GM10266 (cell line): ENCODE results near the gene MAPK1IP1L.
"Not testable (repeated sequence)": the region's sequence is repeated elsewhere in the genome, so short reads cannot be mapped to it uniquely, and the experiment has no call there.

Source experiments
- DNase-seq: peaks from one replicate; pipeline ENCODE4 v3.0.0; 2012; ENCODE audit errors: extremely low spot score
- TF ChIP-seq, protein P1 (sequence below): IDR thresholded peaks from 2 replicates; pipeline ENCODE4 v1.5.1; 2012; ENCODE audit warnings: mild to moderate bottlenecking, low read depth; ENCODE audit not compliant: control insufficient read depth, insufficient read depth; ENCODE audit errors: missing control alignments

Gene MAPK1IP1L

DNA sequence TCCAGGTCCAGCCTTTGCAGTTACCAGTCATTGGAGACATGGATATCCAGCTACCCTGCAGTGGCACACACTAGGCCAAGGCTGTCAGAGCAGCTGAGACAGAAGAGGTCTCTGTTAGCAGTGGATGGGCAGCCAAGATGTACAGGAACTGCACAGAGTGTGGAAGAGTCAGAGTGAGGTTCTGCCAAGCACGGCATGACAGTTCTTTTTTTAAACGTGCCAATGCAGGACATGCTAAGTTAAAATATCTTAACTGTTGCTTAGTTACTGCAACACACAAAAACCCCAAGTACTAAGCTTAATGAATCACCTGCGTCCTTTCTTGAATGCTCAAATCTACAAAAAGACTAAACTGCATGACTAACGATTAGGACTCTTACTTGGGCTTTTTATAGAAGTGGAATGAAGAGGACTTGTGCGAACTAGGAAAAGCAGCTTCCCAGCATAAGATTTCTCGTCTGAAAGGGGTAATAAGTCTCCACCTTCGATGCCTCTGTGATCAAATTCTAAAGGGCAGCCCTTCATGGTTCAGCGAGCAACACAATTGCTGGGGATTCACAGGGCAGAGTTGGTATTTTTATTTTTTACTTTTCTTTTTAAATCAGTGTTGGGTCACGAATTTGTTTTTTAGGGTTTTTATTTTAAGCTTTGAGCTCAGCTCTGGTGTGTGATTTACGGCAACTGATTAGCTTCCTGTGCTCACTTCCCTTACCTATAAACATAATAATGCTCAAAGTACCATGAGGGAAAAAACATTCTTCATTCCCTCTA is 20.6 kb downstream of the MAPK1IP1L start:
- TF ChIP-seq, protein P1, sequence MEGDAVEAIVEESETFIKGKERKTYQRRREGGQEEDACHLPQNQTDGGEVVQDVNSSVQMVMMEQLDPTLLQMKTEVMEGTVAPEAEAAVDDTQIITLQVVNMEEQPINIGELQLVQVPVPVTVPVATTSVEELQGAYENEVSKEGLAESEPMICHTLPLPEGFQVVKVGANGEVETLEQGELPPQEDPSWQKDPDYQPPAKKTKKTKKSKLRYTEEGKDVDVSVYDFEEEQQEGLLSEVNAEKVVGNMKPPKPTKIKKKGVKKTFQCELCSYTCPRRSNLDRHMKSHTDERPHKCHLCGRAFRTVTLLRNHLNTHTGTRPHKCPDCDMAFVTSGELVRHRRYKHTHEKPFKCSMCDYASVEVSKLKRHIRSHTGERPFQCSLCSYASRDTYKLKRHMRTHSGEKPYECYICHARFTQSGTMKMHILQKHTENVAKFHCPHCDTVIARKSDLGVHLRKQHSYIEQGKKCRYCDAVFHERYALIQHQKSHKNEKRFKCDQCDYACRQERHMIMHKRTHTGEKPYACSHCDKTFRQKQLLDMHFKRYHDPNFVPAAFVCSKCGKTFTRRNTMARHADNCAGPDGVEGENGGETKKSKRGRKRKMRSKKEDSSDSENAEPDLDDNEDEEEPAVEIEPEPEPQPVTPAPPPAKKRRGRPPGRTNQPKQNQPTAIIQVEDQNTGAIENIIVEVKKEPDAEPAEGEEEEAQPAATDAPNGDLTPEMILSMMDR = no peak
- peak; percentile 42 for DNase-seq

DNA sequence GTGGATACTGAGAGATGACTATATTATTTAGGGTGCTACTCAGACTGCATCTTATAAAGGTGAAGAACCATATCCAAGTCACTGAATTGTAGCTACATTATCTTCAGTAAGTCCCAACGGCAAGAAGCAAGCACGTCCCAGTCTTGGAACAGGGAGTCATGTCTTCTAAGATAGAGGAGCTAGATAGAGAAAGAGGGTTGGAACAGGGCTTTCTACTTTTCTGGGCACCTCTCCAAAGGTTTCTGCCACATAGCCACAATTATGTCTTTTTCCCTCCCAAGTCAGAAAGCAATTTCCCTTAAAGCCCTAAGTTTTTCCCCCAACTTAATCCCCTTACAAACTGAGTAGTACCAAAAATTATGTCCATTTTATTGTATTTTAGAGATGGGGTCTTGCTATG is 22.4 kb downstream of the MAPK1IP1L start:
- no peak for DNase-seq
- TF ChIP-seq, protein P1 = no peak

DNA sequence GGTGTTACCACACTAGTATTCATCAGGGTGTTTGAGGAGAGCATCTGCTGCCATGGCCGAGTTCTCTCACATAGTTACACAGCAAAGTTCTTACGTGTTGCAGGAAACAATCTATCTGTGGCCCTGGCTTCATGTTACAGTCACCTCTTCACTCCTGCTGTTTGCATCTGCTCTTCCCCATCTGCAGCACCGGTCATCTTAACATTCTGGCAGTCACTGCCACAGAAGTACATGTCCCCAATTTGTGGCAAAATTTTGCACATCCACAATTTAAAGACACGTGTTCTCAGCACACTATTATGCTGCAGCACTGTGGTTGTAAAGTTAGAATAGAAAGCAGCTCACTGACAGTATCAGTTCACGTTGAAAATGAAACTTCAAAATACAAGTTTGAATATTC is 23.2 kb downstream of the MAPK1IP1L start:
- DNase-seq = no peak
- TF ChIP-seq, protein P1 = no peak

- DNase-seq = no peak
- TF ChIP-seq, protein P1 = no peak
These were observed 24.3 kb downstream of the MAPK1IP1L start for GRCh38 chr14:55075628-55076175.

DNA sequence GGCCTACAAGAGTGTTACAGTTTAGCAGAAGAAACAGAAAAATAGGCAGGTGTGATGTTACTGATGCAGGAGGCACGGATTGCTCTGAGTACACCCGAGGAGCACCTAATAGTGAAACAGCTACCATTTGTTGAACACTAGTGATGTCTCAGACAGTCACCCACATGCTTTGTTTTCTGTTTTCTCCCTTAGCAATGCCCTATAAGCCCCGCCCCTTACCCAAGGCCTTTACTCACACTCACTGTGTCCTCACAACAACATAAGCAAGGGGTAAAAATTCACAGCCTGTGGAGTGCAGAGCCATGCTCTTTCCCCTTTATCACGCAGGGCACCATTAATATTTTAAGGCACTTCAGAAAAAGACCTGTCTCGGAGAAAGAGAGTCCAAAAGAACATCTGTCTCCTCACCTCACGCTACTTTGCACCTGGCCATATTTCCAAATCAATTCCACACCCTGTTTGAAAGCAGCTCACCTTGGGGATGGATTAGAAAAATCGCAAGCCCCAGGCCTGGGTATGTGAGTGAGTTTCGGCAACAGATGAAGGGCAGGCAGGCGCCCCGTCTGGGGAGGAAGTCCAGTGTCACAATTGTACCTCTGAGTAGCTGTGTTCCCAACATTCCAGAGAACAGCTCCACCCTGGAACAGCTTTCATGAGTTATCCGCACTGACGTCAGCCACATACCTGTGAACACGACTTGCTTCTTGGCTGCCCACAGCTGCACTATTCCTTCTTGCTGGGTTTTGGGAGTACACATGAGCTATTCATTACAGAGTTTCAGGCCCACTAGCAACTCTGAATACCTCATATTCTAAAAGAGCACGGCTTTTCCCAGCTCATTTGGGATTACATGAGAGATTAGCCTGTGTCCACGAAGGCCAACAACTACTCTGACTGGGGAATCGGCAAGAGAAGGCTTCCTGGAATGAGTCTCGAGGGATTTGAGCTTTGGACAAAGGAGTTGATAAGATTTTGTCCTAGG is 26.0 kb downstream of the MAPK1IP1L start:
- DNase-seq = no peak
- TF ChIP-seq, protein P1 = no peak

- not testable (repeated sequence) for DNase-seq
These were observed 28.5 kb downstream of the MAPK1IP1L start for GRCh38 chr14:55079961-55080360.

- TF ChIP-seq, protein P1 = no peak
- no peak for DNase-seq
These were observed 33.1 kb downstream of the MAPK1IP1L start for GRCh38 chr14:55084401-55085059.
